Smooth muscle cell (in vitro differentiated cells): ENCODE results near the gene ASCC3. TPM values are rescaled to one million over a fixed set of nuclear protein-coding genes. Genes with fewer than 3 reads are reported as not detected.

Experiments used
- DNase-seq: peaks from one replicate; lab custom pipeline; 2025; ENCODE audit not compliant: unreplicated experiment; lab: John Stamatoyannopoulos, UW
- H2AFZ ChIP-seq: fragments of 200-600 bp; sonication (generic); 2 replicates; pipeline ENCODE4 v1.6.0; 2016; ENCODE audit warnings: antibody characterized with exemption, low read depth, mild to moderate bottlenecking
- H3F3A ChIP-seq: fragments of 200-600 bp; sonication (generic); 2 replicates; pipeline ENCODE4 v1.6.0; 2017; ENCODE audit warnings: antibody characterized with exemption, low read depth
- H3K27ac ChIP-seq: fragments of 200-600 bp; sonication (generic); 2 replicates; pipeline ENCODE4 v1.5.1; 2016; ENCODE audit warnings: low read depth, mild to moderate bottlenecking
- H3K27me3 ChIP-seq: fragments of 200-600 bp; sonication (generic); 2 replicates; pipeline ENCODE4 v1.6.1; 2016; ENCODE audit warnings: low read depth, mild to moderate bottlenecking
- H3K36me3 ChIP-seq: fragments of 200-600 bp; sonication (generic); 2 replicates; pipeline ENCODE4 v1.5.1; 2016; ENCODE audit warnings: low read depth
- H3K4me1 ChIP-seq: fragments of 200-600 bp; sonication (generic); 2 replicates; pipeline ENCODE4 v1.5.1; 2016; ENCODE audit warnings: low read depth
- H3K4me2 ChIP-seq: fragments of 200-600 bp; sonication (generic); 2 replicates; pipeline ENCODE4 v1.6.0; 2016; ENCODE audit warnings: mild to moderate bottlenecking
- H3K4me3 ChIP-seq: fragments of 200-600 bp; sonication (generic); 2 replicates; pipeline ENCODE4 v1.5.1; 2016; ENCODE audit warnings: mild to moderate bottlenecking
- H3K79me2 ChIP-seq: fragments of 200-600 bp; sonication (generic); 2 replicates; pipeline ENCODE4 v1.6.0; 2016; ENCODE audit warnings: low read depth, mild to moderate bottlenecking
- H3K9ac ChIP-seq: fragments of 200-600 bp; sonication (generic); 2 replicates; pipeline ENCODE4 v1.6.0; 2016; ENCODE audit warnings: low read depth
- H3K9me3 ChIP-seq: fragments of 200-600 bp; sonication (generic); replicated peaks from 2 replicates; pipeline ENCODE4 v1.5.1; 2016; ENCODE audit warnings: low read depth
- H4K20me1 ChIP-seq: fragments of 200-600 bp; sonication (generic); 2 replicates; pipeline ENCODE4 v1.6.0; 2016; ENCODE audit warnings: low read depth
- WGBS: methylation state at CpG from one replicate; pipeline ENCODE4 v1.1.7; 2016; ENCODE audit warnings: low lambda C conversion rate; 5-methylcytosine and 5-hydroxymethylcytosine counted together
- polyA plus RNA-seq: library from polyadenylated mRNA; unstranded; fragments of >200 nt; fragmentation: Nextera tagmentation; extraction: Ambion mirVana; gene quantifications from 2 replicates; pipeline ENCODE4 v1.2.1, GENCODE V29; 2016
- total RNA-seq: library from RNA; depleted of rRNA; stranded (reverse); fragments of >200 nt; gene quantifications from 2 replicates; pipeline ENCODE4 v1.2.3, GENCODE V29; 2014
- TF ChIP-seq, protein P1 (sequence below): fragments of 200-600 bp; sonication (generic); IDR thresholded peaks from 2 replicates; pipeline ENCODE4 v1.5.1; 2017; ENCODE audit warnings: borderline replicate concordance, mild to moderate bottlenecking, antibody characterized with exemption; ENCODE audit not compliant: insufficient read depth, poor library complexity, severe bottlenecking

Gene ASCC3
- total and polyA plus RNA-seq, 2 experiments from 2014 or later = 59.0 to 116 TPM

DNA sequence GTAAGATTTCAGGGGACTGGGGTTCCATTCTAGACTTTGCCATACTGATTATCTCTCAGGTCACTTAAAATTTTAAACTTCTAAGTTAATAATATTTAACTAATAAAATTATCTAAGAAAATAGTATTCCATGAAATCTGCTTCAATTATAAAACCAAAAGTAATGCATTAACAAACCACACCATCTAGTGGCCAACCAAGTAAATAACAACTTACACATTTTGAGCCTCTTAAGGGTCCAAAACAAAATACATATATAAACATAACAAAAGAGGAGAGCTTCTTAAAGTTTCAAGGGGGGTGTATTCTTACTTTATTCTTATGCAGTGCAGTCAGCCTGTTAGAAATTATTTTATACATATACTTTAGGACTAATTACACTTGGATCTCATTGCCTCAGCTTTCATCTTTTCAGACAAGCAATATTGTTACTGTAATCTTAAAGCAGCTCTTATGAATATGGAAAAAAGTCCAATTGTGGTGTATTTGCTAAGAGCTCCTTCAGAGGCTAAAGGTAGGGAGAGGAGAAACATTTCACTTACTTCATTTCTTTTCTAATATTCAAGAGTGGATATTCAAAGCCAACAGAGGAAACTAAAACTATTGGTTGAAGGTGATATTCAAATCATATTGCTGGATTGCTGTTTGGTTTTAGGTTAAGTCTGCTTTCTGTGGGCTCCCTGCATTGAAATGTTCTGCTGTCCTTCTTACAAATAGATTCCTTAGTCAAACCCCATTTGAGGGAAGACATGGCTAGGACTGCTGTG, 216.7 kb downstream of the ASCC3 start:
- TF ChIP-seq, protein P1, sequence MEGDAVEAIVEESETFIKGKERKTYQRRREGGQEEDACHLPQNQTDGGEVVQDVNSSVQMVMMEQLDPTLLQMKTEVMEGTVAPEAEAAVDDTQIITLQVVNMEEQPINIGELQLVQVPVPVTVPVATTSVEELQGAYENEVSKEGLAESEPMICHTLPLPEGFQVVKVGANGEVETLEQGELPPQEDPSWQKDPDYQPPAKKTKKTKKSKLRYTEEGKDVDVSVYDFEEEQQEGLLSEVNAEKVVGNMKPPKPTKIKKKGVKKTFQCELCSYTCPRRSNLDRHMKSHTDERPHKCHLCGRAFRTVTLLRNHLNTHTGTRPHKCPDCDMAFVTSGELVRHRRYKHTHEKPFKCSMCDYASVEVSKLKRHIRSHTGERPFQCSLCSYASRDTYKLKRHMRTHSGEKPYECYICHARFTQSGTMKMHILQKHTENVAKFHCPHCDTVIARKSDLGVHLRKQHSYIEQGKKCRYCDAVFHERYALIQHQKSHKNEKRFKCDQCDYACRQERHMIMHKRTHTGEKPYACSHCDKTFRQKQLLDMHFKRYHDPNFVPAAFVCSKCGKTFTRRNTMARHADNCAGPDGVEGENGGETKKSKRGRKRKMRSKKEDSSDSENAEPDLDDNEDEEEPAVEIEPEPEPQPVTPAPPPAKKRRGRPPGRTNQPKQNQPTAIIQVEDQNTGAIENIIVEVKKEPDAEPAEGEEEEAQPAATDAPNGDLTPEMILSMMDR = peak; percentile 69
- no peaks in the 10 kb centered on the region for H3K79me2 ChIP-seq
- no peak overlapping the region for H3K4me3 ChIP-seq
- H3K4me1 ChIP-seq = peaks cover 5% of the 10 kb centered on the region
- DNase-seq = no peak
- no peak overlapping the region for H2AFZ ChIP-seq
- peak overlapping the region; percentile 93 for H3K27ac ChIP-seq
- H3K36me3 ChIP-seq = peaks cover 10% of the 10 kb centered on the region
- no peaks in the 10 kb centered on the region for H3K9me3 ChIP-seq
- no peak overlapping the region for H3K4me2 ChIP-seq
- H3K9ac ChIP-seq = no peak overlapping the region
- no peaks in the 10 kb centered on the region for H3K27me3 ChIP-seq
- H3F3A ChIP-seq = peaks cover 9% of the 10 kb centered on the region
- H4K20me1 ChIP-seq = peaks cover 16% of the 10 kb centered on the region

DNA sequence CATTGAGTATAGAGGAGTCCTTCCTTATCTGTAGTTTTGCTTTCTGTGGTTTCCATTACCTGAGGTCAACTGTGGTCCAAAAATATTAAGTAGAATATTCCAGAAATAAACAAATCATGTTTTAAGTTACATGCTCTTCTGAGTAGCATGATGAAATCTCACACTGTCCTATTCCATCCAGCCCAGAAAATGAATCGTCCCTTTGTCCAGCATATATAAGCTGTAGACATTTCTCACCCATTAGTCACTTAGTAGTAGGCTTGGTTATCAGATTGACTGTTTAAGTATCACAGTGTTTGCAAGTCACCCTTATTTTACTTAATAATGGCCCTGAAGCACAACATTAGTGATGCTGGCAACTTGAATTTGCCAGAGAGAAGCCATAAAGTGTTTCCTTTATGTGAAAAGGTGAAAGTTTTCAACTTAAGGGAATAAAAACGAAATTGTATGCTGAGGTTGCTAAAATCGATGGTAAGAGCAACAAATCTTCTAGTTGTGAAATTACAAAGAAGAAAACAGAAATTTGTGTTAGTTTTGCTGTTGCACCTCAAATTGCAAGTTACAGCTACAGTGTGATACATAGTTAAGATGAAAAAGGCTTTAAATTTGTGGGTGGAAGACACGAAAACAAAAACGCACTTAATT, 217.8 kb downstream of the ASCC3 start:
- peak overlapping the region; percentile 93 for H3K27ac ChIP-seq
- peak overlapping the region; percentile 61 for H3K9ac ChIP-seq
- peak overlapping the region; percentile 77 for H3K4me2 ChIP-seq
- H4K20me1 ChIP-seq = peaks cover 14% of the 10 kb centered on the region
- peaks cover 10% of the 10 kb centered on the region for H3K36me3 ChIP-seq
- H2AFZ ChIP-seq = no peak overlapping the region
- WGBS = 73% methylated on average over 5 of the region's 5 CpGs
- peaks cover 5% of the 10 kb centered on the region for H3K4me1 ChIP-seq
- DNase-seq = no peak
- no peaks in the 10 kb centered on the region for H3K79me2 ChIP-seq
- no peaks in the 10 kb centered on the region for H3K9me3 ChIP-seq
- H3K4me3 ChIP-seq = no peak overlapping the region
- H3K27me3 ChIP-seq = no peaks in the 10 kb centered on the region
- TF ChIP-seq, protein P1 = no peak
- H3F3A ChIP-seq = peaks cover 9% of the 10 kb centered on the region

DNA sequence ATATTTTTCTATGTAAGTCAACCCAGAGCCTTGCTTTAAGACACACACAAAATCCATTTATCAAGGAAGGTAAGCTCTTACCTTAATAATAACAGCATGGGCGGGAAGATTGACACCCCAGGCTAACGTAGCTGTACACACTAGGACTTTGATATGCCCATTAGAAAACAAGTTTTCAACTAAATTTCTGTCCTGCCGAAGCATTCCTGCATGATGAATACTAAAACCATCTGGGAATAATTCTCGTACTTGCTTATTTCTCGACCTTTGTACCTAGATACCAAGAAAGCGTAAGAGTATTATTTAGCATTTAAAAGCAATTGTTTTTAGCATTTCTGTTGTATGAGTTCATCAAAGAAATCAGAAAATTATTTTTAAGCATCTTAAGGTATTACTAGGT, 218.9 kb downstream of the ASCC3 start:
- TF ChIP-seq, protein P1 = no peak
- 93% methylated on average over 6 of the region's 6 CpGs for WGBS
- Histone ChIP-seq H3K79me2 (no peaks in the 10 kb centered on the region), H2AFZ (no peak overlapping the region), H3K36me3 (peaks cover 10% of the 10 kb centered on the region), H3K27ac (peak overlapping the region; percentile 93), H3K9me3 (no peaks in the 10 kb centered on the region), H4K20me1 (peaks cover 14% of the 10 kb centered on the region), H3K27me3 (no peaks in the 10 kb centered on the region), H3K9ac (no peak overlapping the region), H3F3A (peaks cover 9% of the 10 kb centered on the region), H3K4me2 (no peak overlapping the region), H3K4me1 (peaks cover 5% of the 10 kb centered on the region), H3K4me3 (no peak overlapping the region)
- DNase-seq = no peak
